Activated CD4-positive, alpha-beta memory T cell treated with anti-CD3 and anti-CD28 coated beads for 36 hours (primary cell): ENCODE results near the gene SNX21. TPM values are rescaled to one million over a fixed set of nuclear protein-coding genes. Genes with fewer than 3 reads are reported as not detected.

ENCODE experiments used
- CTCF ChIA-PET: fragments of 350-600 bp; sonication (Branson Sonifier 250); formaldehyde crosslinking; loops from one replicate; lab custom pipeline; 2021; ENCODE audit warnings: antibody characterized with exemption, inconsistent platforms; lab: Charles Lee
- POLR2A ChIA-PET: fragments of 350-600 bp; sonication (Branson Sonifier 250); formaldehyde crosslinking; loops from one replicate; lab custom pipeline; 2021; ENCODE audit warnings: antibody characterized with exemption; lab: Charles Lee
- DNase-seq: peaks from one replicate; pipeline ENCODE4 v3.0.0-alpha.2; 2020
- H3K27ac Mint-ChIP-seq: one replicate; pipeline ENCODE4 v1.8.0; 2021; ENCODE audit warnings: mixed read lengths
- H3K27me3 Mint-ChIP-seq: one replicate; pipeline ENCODE4 v1.8.0; 2021; ENCODE audit warnings: mixed read lengths
- H3K36me3 Mint-ChIP-seq: one replicate; pipeline ENCODE4 v1.8.0; 2021; ENCODE audit warnings: mixed read lengths
- H3K4me1 Mint-ChIP-seq: one replicate; pipeline ENCODE4 v1.8.0; 2021; ENCODE audit warnings: low read depth, mixed read lengths
- H3K4me3 Mint-ChIP-seq: one replicate; pipeline ENCODE4 v1.8.0; 2021; ENCODE audit warnings: mild to moderate bottlenecking, mixed read lengths
- H3K9me3 Mint-ChIP-seq: one replicate; pipeline ENCODE4 v1.8.0; 2021; ENCODE audit warnings: mixed read lengths
- intact Hi-C: fragments of 100-400 bp; cut with micrococcal nuclease; formaldehyde crosslinking; loops from one replicate; pipeline ENCODE4 v1.15.1; 2023
- total RNA-seq, 2 experiments: library from RNA; stranded (reverse); gene quantifications; one replicate each; pipeline ENCODE4 v1.2.3, GENCODE V29; 2021

The SNX21 gene
- total RNA-seq, 2 experiments from 2014 or later, result 1.8 to 2.2 TPM

DNA sequence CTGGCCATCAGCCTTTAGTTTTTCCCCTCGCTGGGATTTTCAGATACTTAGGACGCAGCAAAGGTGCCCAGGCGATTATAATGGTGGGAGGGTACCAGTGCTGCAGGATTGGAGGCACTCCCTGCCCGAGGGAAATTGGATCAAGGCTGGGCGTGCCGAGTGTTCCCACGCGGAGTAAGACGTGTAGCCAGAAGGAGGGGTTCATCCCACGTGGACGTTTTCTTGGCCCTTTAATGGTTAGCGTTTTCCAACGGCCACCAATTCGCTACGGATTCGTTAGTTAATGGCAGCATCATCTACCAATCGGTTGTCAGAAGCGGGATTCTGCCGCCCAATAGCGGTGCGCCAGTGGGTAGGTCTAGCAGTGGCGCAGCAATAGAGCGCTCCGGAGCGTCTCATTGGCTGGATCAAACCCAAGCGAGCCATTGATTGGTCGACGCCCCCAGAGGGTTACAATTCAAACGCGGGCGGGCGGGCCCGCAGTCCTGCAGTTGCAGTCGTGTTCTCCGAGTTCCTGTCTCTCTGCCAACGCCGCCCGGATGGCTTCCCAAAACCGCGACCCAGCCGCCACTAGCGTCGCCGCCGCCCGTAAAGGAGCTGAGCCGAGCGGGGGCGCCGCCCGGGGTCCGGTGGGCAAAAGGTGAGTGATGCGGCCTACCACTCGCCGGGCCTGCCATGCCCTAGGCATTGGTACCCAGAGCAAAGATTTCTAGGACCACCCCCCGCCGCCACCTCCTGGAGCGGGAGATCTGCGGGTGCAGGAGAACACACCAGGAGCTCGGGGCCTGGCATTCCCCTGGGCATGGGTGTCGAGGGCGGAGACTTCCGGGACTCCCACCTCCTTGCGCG is 21.2 kb upstream of the SNX21 start, which contains the start of gene UBE2C:
Gene UBE2C (plus strand): TSS at position 488 of the 849 bp plus-strand sequence. CDS start 52 bp downstream, at position 540.
- intact Hi-C loops, result loop anchor here (1.0 to 10.0 kb wide), 5 partner anchors 20 to 552 kb away; partner anchors contain the start of genes ACOT8, ZNF335 and ZSWIM3
- Mint-ChIP-seq H3K27me3 (no peaks in the 10 kb centered on the region), H3K4me3 (peak within 1 kb of the TSS; percentile 91), H3K36me3 (peaks cover 41% of the 10 kb centered on the region), H3K27ac (peak within 1 kb of the TSS; percentile 68), H3K9me3 (no peaks in the 10 kb centered on the region), H3K4me1 (peaks cover 13% of the 10 kb centered on the region)
- DNase-seq, result peak; percentile 98
- ChIA-PET CTCF (interaction anchor here (0.8 to 1.6 kb wide), 6 partner anchors 9 to 175 kb away, joined by 3 to 6 read pairs (median 4); no protein-coding TSS in a partner anchor), POLR2A (interaction anchor here (0.8 to 2.0 kb wide), 7 partner anchors 12 to 158 kb away, joined by 3 to 12 read pairs (median 4); partner anchors contain the start of genes DNTTIP1, PCIF1 and WFDC3)

DNA sequence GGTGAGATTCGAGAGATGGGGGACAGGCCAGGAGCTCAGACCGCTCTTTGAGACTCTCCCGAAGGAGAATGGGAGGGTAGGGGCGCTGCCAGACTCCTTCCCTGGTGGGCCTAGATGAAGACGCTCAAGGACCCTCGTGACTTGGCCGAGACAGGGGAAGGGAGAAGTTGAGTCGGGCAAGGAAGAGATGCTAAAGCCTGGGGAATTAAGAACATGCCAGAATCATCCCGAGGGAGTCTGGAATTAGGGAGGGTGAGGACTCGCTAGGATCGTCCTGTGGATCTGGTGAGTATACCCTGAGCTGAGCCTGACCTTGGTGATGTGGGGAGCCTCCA is 20.6 kb upstream of the SNX21 start:
- H3K9me3 Mint-ChIP-seq, result no peaks in the 10 kb centered on the region
- CTCF ChIA-PET, result interaction anchor here (0.8 to 1.6 kb wide), 7 partner anchors 9 to 174 kb away, joined by 3 to 6 read pairs (median 3); partner anchors contain the start of gene PCIF1
- no peaks in the 10 kb centered on the region for H3K27me3 Mint-ChIP-seq
- H3K4me1 Mint-ChIP-seq, result peaks cover 13% of the 10 kb centered on the region
- DNase-seq, result no peak
- H3K27ac Mint-ChIP-seq, result peak overlapping the region; percentile 68
- H3K4me3 Mint-ChIP-seq, result peak overlapping the region; percentile 91
- intact Hi-C loops, result loop anchor here (2.0 to 10.0 kb wide), 3 partner anchors 20 to 552 kb away; partner anchors contain the start of gene ZNF335
- H3K36me3 Mint-ChIP-seq, result peaks cover 41% of the 10 kb centered on the region
- POLR2A ChIA-PET, result interaction anchor here (0.8 to 2.0 kb wide), 8 partner anchors 11 to 158 kb away, joined by 3 to 12 read pairs (median 4); partner anchors contain the start of genes DNTTIP1, PCIF1 and WFDC3

DNA sequence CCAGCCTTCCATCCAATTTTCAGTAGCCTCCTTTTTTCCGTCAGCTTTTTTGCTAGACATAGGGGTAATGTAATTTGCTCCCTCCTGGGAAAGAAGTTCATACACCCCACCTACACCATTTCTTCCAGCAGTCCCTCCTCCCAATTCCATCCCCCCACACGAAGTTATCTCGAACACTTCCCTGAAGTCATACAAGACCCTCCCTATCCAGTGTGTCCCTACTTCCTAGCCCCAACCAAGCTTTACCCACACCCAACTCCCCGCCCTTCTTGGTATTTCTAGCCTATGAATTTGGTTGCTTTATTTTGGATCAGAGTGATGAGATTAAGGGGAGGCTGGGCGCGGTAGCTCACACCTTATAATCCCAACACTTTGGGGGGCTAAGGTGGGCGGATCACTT is 20.1 kb upstream of the SNX21 start:
- DNase-seq, result no peak
- intact Hi-C loops, result loop anchor here (2.0 to 10.0 kb wide), 3 partner anchors 21 to 551 kb away; partner anchors contain the start of gene ZNF335

DNA sequence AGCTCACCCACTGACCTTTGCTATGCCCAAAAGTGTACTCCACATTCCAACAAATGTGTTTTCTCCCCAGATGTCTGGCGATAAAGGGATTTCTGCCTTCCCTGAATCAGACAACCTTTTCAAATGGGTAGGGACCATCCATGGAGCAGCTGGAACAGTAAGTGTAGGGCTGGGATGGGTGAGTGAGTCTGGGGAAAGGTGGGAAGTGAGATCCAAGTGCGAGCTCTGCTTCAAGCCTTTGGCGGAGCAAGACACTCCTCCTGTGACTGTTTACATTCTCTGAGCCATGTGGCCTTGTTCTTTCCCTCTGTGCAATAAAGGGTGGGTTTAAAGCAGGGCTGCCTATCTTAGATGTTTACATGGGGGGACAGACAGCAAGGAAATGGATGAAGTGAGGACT is 19.3 kb upstream of the SNX21 start:
- intact Hi-C loops, result loop anchor here (5.0 to 10.0 kb wide), 2 partner anchors 158 to 550 kb away; partner anchors contain the start of gene ZNF335
- ChIA-PET CTCF (interaction anchor here (1.6 kb wide), 1 partner anchor 120 kb away, joined by 3 read pairs; the partner anchor contains the start of gene PCIF1), POLR2A (interaction anchor here (0.6 to 2.0 kb wide), 4 partner anchors 10 to 156 kb away, joined by 3 to 12 read pairs (median 5); partner anchors contain the start of gene PCIF1)
- no peaks in the 10 kb centered on the region for H3K27me3 Mint-ChIP-seq
- peaks cover 39% of the 10 kb centered on the region for H3K36me3 Mint-ChIP-seq
- H3K4me3 Mint-ChIP-seq, result no peak overlapping the region
- no peak for DNase-seq
- no peak overlapping the region for H3K27ac Mint-ChIP-seq
- H3K4me1 Mint-ChIP-seq, result peaks cover 13% of the 10 kb centered on the region
- H3K9me3 Mint-ChIP-seq, result no peaks in the 10 kb centered on the region

More for the DNA sequence above, 20.1 kb upstream of the SNX21 start:
- POLR2A ChIA-PET, result interaction anchor here (0.8 to 2.0 kb wide), 5 partner anchors 10 to 157 kb away, joined by 4 to 12 read pairs (median 6); partner anchors contain the start of gene PCIF1
- H3K27me3 Mint-ChIP-seq, result no peaks in the 10 kb centered on the region
- H3K36me3 Mint-ChIP-seq, result peaks cover 41% of the 10 kb centered on the region
- H3K9me3 Mint-ChIP-seq, result no peaks in the 10 kb centered on the region
- CTCF ChIA-PET, result interaction anchor here (1.0 to 1.6 kb wide), 6 partner anchors 8 to 174 kb away, joined by 3 to 6 read pairs (median 3); partner anchors contain the start of gene PCIF1
- peak overlapping the region; percentile 91 for H3K4me3 Mint-ChIP-seq
- peaks cover 13% of the 10 kb centered on the region for H3K4me1 Mint-ChIP-seq
- H3K27ac Mint-ChIP-seq, result peak overlapping the region; percentile 68

DNA sequence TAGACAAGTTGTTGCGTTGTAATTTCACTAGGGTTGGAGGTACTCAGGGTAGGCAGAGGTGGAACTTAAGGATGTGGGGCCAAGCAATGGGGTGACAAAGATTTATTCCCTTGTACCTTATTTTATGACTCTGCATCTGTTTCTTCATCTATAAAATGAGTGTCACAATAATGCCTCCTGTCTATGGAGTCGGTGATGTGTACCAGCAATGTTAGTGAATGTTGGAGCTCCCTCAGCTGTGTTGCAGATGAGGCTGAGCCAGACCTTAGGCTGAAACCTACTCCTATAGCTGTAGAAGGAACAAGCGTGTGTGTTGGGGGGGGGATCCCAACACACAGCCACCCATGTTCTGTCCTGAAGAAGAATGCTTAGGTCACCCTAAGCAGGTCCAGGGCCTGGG is 16.6 kb upstream of the SNX21 start:
- Mint-ChIP-seq H3K27me3 (peaks cover 1% of the 10 kb centered on the region), H3K9me3 (no peaks in the 10 kb centered on the region), H3K4me1 (peaks cover 9% of the 10 kb centered on the region), H3K4me3 (no peak overlapping the region), H3K27ac (no peak overlapping the region), H3K36me3 (peaks cover 33% of the 10 kb centered on the region)
- CTCF ChIA-PET, result no interaction called here
- intact Hi-C loops, result loop anchor here (10.0 kb wide), 1 partner anchor 548 kb away; no protein-coding TSS in a partner anchor
- no peak for DNase-seq
- POLR2A ChIA-PET, result interaction anchor here (0.6 to 1.5 kb wide), 5 partner anchors 8 to 151 kb away, joined by 3 read pairs; no protein-coding TSS in a partner anchor

DNA sequence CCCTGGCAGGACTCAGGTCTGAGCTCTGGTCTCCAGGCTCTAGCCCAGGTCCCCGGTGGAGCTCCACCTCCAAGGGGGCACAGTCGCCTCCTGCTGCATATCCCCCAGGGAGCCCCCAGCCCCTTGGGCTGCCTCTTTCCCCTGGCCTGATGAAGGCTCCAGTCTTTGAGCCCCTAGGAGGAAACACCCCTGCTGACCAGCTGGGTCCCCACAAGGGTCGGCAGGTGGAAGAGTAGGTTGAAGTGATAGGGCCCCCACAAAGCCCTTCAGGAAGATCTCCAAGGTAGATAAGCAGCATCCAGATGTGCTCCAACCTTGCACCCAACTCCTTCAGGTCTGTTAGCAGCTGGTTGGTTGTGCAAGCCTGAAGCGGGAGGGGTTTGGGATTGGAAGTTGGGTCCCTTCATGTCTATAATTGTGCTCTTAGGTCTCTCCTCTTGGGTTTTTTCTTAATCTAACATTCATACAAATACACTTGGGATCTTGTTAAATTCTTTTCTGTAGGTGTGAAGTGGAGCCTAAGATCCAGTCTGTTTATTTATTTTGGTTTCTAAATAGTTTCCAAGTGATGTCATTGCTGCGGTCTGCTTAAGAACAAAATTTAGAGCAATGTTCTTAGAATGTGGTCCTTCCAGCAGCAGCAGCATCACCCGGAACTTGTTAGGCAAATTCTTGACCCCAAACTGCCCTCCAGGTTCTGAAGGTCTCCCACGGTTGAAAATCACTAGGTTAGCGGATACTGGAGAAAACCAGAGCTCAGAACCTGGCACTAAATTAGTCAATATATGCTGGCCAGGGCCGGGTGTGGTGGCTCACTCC is 16.0 kb upstream of the SNX21 start:
- H3K4me1 Mint-ChIP-seq, result peaks cover 7% of the 10 kb centered on the region
- peaks cover 8% of the 10 kb centered on the region for H3K27me3 Mint-ChIP-seq
- POLR2A ChIA-PET, result interaction anchor here (0.6 to 1.5 kb wide), 4 partner anchors 9 to 141 kb away, joined by 3 read pairs; no protein-coding TSS in a partner anchor
- H3K4me3 Mint-ChIP-seq, result no peak overlapping the region
- no peak for DNase-seq
- H3K9me3 Mint-ChIP-seq, result no peaks in the 10 kb centered on the region
- peaks cover 31% of the 10 kb centered on the region for H3K36me3 Mint-ChIP-seq
- intact Hi-C loops, result loop anchor here (10.0 kb wide), 1 partner anchor 547 kb away; no protein-coding TSS in a partner anchor
- H3K27ac Mint-ChIP-seq, result no peak overlapping the region
- CTCF ChIA-PET, result no interaction called here

DNA sequence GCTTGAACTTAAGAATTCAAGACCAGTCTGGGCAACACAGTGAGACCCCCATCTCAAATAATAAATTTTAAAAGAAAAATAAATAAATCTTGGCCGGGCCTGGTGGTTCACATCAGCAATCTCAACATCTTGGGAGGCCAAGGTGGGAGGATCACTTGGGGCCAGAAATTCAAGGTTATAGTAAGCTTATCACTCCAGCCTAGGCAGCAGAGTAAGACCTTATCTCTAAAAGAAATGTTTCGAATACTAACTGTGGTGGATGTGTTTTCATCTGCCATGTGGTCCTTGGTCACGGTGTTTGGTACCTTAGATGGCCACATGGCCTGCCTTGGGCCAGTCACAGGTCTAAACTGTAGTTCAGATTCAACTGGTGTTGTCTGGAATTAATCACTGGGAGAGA is 15.4 kb upstream of the SNX21 start:
- Mint-ChIP-seq H3K27me3 (peaks cover 12% of the 10 kb centered on the region), H3K4me3 (no peak overlapping the region), H3K9me3 (no peaks in the 10 kb centered on the region), H3K27ac (no peak overlapping the region), H3K36me3 (peaks cover 25% of the 10 kb centered on the region), H3K4me1 (peaks cover 10% of the 10 kb centered on the region)
- DNase-seq, result no peak
- POLR2A ChIA-PET, result no interaction called here
- intact Hi-C loops, result loop anchor here (10.0 kb wide), 1 partner anchor 547 kb away; no protein-coding TSS in a partner anchor
- CTCF ChIA-PET, result no interaction called here

DNA sequence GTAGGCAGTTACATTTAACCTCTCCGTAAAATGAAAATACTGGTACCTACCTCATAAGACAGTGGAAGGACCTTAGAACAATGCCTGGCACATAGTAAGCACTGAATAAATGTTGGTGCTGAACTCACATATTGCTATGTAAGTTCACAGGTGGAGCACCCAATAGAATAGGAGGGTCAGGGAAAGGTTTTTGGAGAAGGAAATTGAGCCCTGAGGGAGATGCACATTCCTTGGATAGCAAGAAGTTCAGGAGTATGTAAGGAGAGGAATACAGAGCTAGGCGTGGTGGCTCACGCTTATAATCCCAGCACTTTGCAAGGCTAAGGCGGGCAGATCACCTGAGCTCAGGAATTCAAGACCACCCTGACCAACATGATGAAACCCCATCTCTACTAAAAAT is 14.1 kb upstream of the SNX21 start:
- no peaks in the 10 kb centered on the region for H3K9me3 Mint-ChIP-seq
- intact Hi-C loops, result loop anchor here (10.0 kb wide), 1 partner anchor 545 kb away; no protein-coding TSS in a partner anchor
- no peak overlapping the region for H3K4me3 Mint-ChIP-seq
- H3K4me1 Mint-ChIP-seq, result peaks cover 16% of the 10 kb centered on the region
- ChIA-PET CTCF (interaction anchor here (0.6 kb wide), 1 partner anchor 51 kb away, joined by 3 read pairs; no protein-coding TSS in a partner anchor), POLR2A (no interaction called here)
- peaks cover 23% of the 10 kb centered on the region for H3K27me3 Mint-ChIP-seq
- H3K27ac Mint-ChIP-seq, result no peak overlapping the region
- no peak for DNase-seq
- H3K36me3 Mint-ChIP-seq, result peaks cover 17% of the 10 kb centered on the region

DNA sequence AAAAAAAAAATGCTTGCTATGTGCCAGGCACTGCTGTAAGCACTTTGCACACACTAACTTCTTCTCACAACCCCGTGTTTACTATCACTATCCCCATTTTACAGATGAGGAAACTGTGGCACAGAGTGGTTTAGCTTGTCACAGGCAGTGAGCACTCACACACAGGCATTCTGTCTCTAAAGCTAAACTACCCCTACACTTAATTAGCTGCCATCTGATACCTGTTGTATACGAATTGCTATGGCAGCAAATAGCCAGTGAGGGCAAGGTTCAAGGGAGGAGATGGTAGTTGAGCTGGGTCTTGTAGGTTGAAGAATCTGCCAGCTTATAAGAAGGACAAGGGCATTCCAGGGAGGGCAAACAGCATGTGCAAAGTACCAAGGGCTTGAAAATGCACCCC is 11.7 kb upstream of the SNX21 start:
- Mint-ChIP-seq H3K4me1 (peaks cover 14% of the 10 kb centered on the region), H3K36me3 (peaks cover under 1% of the 10 kb centered on the region), H3K27me3 (peaks cover 23% of the 10 kb centered on the region), H3K4me3 (no peak overlapping the region), H3K9me3 (no peaks in the 10 kb centered on the region), H3K27ac (no peak overlapping the region)
- intact Hi-C loops, result no loop called here
- no peak for DNase-seq
- ChIA-PET POLR2A (no interaction called here), CTCF (interaction anchor here (0.6 to 1.4 kb wide), 3 partner anchors 9 to 141 kb away, joined by 3 read pairs; no protein-coding TSS in a partner anchor)

DNA sequence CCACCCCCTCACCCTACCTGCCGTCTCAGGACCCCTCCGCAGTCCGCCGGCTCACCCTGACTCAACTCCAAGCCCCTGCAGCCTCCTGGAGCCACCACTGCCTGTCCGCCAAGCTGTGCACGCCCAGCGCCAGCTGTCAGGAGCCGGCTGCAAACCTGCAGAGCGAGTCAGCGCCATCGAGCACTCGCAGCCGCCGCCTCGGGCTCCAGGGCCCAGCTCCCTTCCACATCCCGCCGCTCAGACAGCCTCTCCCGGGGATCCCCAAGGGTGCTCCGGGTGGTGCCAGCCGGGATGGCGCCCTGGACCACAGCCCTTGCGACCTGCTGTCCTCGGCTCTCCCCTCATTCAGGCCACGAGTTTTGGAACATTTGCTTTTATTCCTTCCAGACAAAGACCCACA is 10.7 kb upstream of the SNX21 start:
- Mint-ChIP-seq H3K27me3 (peaks cover 23% of the 10 kb centered on the region), H3K9me3 (no peaks in the 10 kb centered on the region), H3K4me1 (peaks cover 14% of the 10 kb centered on the region), H3K36me3 (no peaks in the 10 kb centered on the region), H3K27ac (no peak overlapping the region), H3K4me3 (no peak overlapping the region)
- ChIA-PET POLR2A (no interaction called here), CTCF (interaction anchor here (1.4 kb wide), 2 partner anchors 24 to 29 kb away, joined by 3 to 5 read pairs; no protein-coding TSS in a partner anchor)
- intact Hi-C loops, result no loop called here
- DNase-seq, result no peak
